CD4-positive, alpha-beta T cell treated with Interleukin-10 for 1 hour (primary cell): ENCODE data around the gene PPA1.
A peak's percentile ranks its signal among the peaks of the same experiment; 100 is the strongest.
"Not testable (repeated sequence)": the region's sequence is repeated elsewhere in the genome, so short reads cannot be mapped to it uniquely, and the experiment has no call there.

Experiments
- DNase-seq: peaks from one replicate; pipeline ENCODE4 v3.0.0-alpha.2; 2020

Gene PPA1

DNA sequence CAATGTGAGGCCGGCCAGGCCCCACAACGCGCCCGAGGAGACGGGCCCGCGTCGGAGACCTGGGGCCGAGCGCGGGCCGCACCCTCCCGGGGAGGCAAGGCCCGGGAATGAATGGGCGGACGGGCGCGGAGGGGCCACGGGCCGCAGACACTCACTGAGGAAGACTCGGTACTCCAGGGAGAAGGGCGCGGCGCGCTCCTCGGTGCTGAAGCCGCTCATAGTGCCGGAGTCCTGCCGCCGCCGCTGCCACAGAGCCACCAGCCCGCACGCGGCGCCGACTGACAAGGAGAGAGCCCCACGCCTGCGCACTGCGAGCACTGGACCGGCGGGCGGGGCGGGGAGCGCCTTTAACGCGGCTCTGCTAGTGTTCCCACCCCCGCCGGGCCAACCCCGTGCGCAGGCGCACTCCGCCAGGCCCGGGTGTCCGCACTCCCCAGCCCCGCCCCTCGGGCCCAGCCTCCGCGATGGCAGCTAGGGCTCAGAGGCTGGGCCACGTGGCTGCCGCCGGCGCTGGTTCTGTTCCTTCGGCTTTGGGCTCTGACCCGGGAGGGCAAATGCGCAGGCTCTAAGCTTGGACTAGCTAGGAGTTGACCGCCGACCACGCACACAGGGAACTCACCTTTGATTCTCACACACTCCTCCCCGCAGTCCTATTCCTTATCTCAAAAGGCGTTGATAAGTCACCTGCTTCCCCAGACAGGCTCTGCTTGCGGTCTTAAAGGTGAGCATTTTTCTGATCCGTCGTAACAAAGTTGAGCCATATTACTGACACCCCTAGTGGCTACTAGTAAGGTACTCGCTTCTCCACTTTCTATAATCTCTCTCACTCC lies at the start of gene PPA1:
Gene PPA1 (minus strand): TSS at position 321 of the 830 bp plus-strand sequence. CDS start 102 bp downstream, at position 219.
- DNase-seq: peak; percentile 98

DNA sequence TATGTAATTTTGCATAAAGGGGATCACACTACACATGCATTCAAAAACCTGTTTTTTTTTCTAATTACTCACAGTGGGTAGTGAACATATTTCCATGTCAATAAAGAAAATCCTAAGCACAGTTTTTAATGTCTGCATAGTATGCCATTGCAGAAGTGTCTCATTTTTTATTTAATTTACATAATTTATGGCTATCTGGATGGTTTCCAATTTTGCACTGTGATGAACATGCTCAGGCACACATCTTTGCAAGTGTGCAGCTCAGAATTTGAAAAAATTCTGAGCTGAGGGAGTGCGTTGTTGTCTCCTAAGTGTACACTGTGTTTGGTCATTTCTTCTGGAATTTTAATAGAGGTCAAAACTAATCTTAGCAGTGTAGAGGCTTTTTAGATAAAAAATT lies 48.4 kb upstream of the PPA1 start:
- no peak for DNase-seq

DNA sequence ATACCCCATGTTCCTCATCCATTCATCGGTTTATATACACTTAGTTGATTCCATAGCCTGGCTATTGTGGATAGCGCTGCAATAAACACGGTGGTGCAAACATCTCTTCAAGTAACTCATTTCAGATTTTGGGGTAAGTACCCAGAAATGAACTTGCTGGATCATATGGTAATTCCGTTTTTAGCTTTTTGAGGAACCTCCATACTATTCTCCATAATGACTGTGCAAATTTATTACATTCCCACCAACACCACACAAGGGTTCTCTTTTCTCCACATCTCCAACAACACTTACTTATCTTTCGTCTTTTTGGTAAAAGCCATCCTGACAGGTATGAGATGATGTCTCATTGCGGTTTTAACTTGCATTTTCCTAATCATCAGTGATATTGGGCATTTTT lies 46.9 kb upstream of the PPA1 start:
- DNase-seq: no peak

DNA sequence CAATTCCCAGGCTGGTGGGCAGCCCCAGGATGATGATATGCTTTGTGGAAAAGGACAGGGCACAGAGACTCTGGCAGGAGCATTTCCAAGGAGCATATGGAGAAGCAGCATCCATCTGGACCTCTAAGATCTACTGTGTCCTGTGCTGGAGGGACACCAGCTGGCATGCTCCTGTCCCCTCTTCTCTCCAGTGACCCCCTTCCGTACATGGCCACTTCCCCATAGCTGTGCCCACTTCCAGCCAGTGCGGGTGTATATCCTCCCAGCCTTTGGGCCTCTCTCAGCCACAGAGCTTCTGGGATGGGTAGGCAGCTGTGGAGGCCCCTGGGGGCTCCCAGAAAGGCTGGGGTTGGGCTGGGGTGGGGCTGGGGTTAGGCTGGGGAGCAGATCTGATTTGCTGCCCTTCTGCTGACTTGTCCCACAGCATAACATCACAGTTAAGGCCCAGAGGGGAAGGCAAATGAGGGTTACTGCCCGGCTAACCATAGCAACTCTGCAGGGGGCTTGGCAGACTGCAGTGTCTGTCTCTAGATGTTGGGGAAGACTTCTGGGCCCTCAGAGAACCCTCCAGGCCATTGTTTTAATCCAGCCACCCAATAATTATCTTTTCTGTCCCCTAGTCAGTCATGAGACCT lies 44.3 kb upstream of the PPA1 start:
- no peak for DNase-seq

DNA sequence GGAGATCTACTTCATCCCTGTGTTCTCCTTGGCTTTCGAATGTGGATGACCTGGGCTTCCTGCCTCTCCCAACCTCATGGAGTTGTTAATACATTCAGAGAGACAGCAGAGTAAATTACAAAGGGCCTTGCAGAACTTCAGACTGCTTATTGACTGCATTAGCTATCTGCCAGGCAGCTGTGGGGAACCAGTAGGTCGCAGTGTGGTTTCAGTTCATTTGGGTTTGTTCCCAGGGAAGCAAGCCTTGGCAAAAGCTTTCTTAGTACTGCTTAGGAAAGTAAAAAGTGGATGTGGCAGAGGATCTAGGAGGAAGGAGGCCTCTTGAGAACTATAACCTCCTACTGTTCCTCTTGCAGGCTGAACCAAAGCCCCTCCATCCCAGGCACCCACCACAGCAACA lies 41.4 kb upstream of the PPA1 start:
- DNase-seq: no peak

DNA sequence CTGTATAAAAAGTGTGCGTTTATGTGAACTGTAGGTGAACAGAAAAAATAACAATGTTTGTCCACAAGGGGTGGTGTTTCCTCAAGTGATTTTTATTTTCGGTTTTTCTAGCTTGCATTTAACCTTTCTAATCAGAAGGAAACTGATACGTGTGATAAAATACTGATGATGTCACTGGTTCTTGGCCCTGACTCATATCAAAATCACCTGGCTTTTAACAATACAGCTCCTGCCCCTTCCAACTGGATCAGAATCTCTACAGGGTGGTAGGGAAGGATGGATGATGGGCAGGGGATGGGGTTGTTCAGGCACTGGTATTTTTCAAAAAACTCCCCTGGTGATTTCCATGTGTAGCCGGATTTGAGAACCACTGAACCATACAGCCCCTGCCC lies 39.7 kb upstream of the PPA1 start:
- DNase-seq: peak; percentile 54

DNA sequence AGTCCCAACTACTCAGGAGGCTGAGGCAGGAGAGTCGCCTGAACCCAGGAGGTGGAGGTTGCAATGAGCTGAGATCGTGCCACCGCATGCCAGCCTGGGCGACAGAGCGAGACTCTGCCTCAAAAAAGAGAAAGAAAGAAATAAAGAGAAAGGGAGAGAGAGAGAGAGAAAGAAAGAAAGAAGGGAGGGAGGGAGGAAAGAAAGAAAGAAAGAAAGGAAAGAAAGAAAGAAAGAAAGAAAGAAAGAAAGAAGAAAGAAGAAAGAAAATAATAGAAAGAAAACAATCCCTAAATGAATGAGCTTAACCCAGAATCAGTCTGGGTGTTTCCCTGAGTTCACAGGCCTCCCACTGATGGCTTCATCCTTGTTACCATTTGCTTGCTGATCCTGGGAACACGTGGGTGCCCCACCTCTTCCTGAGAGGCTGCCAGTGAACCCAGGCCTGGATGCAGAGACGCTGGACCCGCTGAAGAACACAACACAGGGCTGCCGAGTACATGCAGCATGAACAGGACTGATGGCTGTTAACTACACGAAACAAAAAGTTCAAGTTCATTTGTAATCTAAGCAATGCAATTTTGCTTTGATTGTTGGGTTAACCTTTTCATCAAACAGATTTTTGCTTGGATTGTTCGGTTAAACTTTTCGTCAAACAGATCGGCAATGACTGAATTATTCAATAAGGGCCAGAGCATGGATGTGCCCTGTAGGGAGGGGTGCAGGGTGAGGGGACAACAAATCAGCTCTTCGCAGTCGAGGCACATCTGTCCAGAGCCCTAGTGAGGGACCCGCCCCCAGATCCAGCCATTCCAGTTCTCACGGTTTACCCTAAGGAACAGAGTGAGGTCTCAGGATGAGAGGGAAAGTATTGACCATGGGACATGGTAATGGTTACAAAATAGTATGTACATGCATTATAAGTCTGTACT lies 39.0 kb upstream of the PPA1 start:
- no peak for DNase-seq

DNA sequence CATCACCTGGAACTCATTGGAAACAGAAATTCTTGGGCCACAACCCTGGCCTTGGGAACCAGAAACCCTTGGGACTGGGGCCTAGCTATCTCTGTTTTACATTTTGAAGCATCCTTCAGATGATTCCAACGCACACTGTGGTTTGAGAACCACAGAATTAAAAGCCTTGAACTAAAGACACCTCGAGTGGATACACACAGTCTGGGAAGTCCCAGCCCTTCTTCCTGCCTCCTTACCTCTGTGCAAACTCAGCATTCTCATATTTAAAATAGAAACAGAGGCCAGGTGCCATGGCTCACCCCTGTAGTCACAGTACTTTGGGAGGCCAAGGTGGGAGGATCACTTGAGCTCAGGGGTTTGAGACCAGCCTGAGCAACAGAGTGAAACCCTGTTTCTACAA lies 37.7 kb upstream of the PPA1 start:
- DNase-seq: no peak

DNA sequence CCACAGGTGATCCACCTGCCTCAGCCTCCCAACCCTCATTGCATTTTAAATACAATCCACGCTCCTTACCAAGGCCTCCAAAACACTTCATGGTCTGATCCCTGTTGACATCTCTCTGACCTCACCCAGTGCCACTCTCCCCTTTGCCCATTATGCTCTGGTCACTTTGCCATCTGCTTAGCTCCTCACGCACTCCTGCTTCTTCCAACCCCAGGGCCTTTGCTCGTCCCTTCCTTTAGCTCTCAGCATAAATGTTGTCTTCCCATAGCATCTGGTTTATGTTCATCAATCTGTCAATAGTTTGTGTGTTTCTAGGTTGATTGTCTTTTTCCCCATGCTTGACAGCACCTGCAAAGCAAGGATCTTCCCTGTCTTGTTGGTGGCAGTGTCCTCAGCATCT lies 36.5 kb upstream of the PPA1 start:
- no peak for DNase-seq

DNA sequence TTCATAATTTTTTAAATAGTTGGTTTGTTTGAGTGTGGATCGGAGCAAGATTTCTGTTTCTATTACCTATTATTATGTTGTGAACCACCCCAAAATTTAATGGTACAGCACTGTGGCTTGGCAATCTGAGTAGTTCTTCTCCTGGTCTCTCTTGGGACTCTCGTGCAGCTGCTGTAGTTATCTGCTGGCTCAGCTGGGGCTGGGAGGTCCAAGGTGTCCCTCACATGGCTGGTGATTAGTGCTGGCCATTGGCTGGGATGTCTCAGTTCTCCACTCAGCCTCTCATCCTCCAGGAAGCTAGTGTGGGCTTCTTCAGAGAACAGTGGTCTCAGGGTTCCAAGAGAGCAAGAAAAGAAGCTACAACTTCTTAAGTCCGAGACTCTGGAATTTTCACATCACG lies 35.1 kb upstream of the PPA1 start:
- DNase-seq: no peak

DNA sequence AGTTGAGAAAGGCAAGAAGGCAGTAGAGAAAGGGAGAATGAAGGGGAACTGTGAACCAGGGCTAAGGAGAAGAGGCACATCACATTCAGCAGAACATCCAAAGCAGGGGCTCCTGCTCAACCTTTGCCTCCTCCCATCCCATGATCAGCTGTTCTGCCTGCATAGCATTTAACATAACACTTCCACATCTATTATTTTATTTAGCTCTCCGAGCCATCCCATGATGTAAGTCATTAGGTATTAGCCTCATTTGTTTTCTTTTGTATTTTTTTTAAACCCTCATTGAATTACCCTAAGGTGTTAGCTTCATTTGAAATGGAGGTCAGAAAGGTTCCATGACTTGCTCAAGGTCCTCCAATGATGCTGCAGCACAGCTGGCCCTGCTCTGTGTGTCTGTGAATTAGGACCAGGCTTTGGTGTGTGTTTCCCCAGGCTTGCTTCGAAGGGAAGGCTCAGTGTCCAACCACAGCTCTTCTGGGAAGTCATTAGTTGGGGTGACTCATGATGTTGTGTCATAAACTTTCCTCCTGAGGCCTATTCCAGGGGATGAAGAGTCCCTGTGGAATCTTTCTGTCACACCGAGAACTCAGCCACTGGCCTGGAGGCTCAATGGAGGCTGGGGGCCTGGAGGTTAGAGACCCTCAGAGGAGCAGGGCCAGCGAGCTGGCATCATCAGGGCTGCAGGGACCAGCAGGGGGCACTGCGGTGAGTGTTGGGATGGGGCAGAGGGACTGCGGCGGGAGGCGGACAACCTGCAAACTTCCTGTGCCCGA lies 34.1 kb upstream of the PPA1 start:
- no peak for DNase-seq

DNA sequence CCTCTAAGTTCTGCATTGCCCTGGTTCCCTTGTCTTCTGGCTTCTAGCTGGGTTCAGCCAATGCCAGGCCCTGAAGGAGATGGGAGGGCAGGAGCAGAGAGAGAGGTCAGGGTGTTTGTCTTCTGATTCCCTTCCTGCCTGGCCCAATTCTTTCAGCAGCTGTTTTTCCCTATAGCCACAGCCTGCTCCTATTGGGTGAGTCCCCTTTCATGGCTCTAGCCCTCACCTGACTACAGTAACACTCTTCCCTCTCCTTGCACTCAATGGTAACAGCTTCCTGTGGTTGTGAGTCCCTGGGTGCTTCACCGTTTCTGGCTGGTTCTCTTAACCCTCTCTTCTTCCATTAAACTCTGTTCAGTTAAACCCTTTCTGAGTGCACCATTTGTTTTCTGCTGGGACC lies 33.5 kb upstream of the PPA1 start:
- no peak for DNase-seq

DNA sequence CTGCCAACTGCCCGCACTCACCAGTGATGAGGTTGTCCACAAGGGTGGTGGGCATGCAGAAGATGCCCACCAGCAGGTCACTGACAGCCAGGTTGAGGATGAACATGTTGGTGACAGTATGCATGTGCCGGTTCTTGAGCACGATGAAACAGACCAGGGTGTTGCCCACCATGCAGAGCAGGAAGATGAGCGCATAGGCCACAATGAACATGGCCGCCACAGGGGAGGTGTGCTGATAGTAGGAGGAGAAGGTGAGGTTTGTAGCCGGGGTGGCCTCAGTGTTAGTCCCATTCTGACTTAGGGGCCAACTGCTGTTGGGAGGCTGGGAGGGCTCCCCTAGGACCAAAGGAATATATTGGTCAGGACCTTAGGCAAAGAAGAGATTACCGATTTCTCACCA lies 32.8 kb upstream of the PPA1 start:
- no peak for DNase-seq

DNA sequence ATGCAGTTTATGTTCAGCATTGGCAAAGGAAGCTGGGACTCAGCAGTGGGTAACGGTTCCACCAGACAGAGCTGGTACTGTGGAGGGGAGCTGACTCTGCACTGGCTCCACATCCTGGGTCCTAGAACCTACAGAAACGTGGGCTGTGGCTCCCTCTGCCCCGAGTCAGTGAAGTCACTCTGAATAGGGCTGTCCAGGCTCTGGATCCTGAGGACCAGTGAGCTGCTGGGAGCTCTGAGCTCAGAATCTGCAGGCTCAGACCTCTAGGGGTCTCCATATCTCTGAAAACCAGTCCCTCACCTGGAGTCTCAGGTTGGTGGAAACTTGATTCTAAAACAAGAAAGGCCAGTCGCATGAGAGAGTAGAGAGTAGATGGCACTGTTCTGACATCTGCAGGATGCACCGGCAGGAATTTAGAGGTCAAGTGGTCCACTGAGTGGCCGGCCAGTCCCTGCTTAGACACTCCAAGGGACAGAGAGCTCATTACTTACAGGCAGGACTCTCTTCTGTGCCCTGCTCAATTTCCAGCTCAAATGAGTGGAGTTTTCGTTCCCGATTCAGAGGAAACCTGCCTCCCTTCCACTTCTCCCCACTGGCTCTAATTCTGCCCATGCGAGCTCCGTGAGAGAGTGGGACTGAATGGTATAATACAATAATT lies 31.9 kb upstream of the PPA1 start:
- DNase-seq: no peak

DNA sequence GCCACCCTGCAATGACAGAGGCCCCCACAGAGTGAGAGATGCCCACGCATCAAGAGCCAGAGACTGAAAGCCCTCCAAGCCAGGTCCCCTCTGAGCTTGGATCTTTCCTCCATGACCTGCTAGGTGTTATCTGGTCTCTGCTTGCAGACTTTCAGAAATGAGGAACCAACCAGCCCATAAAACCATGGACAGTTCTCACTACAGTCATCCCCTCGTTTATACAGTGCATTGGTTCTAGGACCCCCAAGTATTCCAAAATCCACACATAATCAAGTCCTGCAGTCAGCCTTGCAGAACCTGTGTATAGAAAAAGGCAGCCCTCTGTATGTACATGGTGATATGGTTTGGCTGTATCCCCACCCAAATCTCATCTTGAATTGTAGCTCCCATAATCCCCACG lies 27.5 kb upstream of the PPA1 start:
- no peak for DNase-seq

DNA sequence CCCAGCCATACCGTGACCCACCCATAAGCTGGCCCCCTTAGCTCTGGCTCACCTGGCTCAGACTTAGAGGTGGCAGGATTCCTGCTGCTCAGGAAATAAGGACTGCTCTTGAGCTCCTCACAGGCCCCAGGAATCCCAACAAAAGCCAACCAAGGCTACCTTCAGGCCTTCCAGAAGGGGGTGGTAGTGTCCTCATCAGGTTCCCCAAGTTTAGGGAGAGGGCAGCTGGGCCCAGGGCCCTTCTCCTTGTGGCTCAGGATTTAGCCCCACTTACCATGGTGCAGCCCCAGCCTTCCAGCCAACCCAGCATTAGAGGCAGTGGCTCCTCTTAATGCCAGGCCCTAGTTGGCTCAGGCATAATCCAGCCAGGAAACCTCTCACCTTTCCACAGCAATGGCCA lies 27.0 kb upstream of the PPA1 start:
- no peak for DNase-seq

DNA sequence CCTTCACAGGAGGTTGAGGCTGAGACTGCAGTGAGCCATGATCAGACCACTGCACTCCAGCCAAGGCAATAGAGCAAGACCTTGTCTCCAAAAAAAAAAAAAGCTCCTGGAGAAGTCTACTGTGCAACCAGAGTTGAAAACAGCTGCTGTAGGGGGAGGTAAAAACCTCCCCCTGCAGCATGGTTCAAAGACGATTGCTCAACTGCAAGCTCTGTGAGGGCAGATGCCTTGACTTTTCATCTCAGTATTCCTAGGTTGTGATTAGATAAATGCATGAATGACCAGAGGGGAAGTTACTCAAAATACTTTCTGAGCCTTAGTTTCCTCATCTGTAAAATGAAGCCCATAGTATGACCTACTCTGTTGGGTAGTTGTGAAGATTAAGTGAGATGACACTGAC lies 25.0 kb upstream of the PPA1 start:
- DNase-seq: no peak

DNA sequence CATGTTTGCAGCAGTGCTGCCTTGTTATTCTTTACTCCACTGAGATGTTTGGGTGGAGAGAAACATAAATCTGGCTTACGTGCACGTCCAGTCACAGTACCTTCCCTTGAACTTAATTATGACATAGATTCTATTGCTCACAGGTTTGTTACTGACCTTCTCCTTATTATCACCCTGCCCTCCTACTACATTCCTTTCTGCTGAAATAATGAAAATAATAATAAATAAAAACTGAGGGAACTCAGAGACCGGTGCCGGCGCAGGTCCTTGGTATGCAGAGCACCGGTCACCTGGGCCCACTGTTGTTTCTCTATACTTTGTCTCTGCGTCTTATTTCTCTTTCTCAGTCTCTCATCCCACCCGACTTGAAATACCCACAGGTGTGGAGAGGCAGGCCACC lies 24.6 kb upstream of the PPA1 start:
- not testable (repeated sequence) for DNase-seq

DNA sequence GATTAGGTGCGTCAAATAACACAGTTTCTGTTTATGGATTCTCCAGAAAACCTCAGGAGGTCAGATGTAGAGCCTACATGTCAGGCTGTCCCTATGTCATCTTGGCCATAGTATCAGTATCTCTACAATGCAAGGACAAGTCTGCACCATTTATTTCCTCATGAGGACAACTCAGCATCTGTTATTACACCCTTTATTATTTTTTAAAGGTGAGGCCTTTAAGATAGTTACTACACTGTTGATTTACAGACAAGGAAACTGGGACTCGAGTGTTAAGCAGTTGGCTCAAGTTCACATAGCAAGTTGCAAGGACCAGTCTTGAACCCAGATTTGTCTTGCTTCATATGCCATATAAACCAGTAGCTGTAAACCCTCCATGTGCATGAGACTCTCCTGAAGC lies 23.2 kb upstream of the PPA1 start:
- no peak for DNase-seq

DNA sequence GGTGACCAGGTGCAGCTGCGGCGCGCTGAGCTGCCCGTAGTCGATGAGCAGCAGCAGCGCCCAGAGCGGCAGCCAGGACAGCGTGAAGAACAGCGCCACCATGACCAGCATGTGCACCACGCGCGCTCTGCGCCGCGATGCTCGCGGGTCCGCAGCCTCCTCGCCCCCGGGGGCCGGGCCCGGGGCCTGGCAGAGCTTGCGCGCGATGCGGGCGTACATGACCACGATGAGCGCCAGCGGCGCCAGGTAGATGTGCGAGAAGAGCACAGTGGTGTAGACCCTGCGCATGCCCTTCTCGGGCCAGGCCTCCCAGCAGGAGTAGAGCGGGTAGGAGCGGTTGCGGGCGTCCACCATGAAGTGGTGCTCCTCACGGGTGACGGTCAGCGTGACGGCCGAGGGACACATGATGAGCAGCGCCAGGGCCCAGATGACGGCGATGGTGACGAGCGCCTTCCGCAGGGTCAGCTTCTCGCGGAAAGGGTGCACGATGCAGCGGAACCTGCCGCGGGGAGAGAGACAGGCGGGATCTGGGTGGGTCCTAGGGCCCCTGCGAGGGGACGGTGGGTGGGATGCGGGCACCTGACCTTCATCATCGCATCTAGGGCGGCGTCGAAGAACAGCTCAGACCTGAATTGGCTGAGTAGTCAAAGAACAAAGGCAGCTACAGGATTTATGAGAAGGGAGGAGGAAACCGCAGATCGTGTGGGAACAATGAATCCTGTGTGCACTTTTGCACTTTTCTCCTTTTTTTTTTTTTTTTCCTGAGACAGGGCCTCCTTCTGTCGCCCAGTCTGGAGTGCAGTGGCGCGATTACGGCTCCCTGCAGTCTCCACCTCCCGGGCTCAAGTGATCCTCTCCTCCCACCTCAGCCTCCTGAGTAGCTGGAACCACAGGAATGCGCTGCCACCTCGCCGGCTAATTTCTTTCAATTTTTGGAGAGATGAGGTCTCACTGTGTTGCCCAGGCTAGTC lies 22.4 kb upstream of the PPA1 start:
- DNase-seq: peak; percentile 14

DNA sequence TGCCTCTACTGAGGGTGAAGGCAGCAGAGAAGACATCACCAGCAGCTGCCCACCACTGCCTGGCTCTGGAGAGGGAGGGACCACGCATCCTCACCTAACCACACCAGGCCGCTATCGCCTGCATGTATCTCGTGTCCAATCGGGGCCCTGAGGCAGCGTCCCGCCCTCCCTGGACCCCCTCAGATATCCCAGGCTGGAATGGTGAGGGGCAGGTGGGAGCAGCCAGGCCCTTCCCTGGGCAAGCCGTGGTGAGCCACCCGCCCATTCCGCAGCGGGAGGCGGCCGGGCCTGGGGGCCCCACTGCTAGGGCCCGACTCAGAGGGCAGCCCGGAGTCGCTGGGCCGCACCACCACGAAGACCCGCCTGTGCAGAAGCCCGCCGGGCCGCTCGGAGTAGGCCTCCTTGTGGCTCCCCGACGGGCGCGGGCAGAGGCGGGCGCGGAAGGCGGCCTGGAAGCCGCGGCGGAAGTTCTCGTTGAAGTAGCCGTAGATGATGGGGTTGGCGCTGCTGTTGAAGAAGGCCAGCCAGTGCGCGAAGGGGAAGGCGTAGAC lies 21.6 kb upstream of the PPA1 start:
- no peak for DNase-seq
